H1 (cell line): ENCODE data around the gene LPP. TPM values are rescaled to one million over a fixed set of nuclear protein-coding genes. Genes with fewer than 3 reads are reported as not detected.

ENCODE experiments used
- CTCF ChIA-PET: fragments of 300-600 bp; sonication (Branson Sonifier 250); formaldehyde crosslinking; loops from one replicate; lab custom pipeline; 2021; ENCODE audit not compliant: partially characterized antibody; lab: Charles Lee
- POLR2A ChIA-PET: fragments of 300-600 bp; sonication (Branson Sonifier 250); formaldehyde crosslinking; loops from one replicate; lab custom pipeline; 2021; ENCODE audit warnings: inconsistent platforms; ENCODE audit not compliant: partially characterized antibody; lab: Charles Lee
- DNase-seq, 2 experiments: peaks; one replicate each; pipeline versions ENCODE4 v3.0.0 to v3.0.0-alpha.2; 2010 to 2022; ENCODE audit warnings: low spot score in 2 of 2, low read depth in 1 of 2, mixed read lengths in 1 of 2
- FAIRE-seq: peaks from 2 replicates; lab custom pipeline; 2011; peaks lifted over from hg19 to GRCh38; lab: Jason Lieb, UNC
- H2AFZ ChIP-seq: 2 replicates; pipeline ENCODE4 v1.8.1; 2012; ENCODE audit warnings: low read length, inconsistent platforms
- H2AK5ac ChIP-seq: 2 replicates; pipeline ENCODE4 v1.6.1; 2013; ENCODE audit warnings: low read depth, low read length
- H2BK120ac ChIP-seq: replicated peaks from 2 replicates; pipeline ENCODE3; 2013; ENCODE audit warnings: low read depth, low read length, inconsistent platforms
- H2BK12ac ChIP-seq: 2 replicates; pipeline ENCODE4 v1.6.1; 2013; ENCODE audit warnings: low read depth, low read length
- H2BK15ac ChIP-seq: 2 replicates; pipeline ENCODE4 v1.6.1; 2013; ENCODE audit warnings: low read length
- H2BK20ac ChIP-seq: 2 replicates; pipeline ENCODE4 v1.6.1; 2013; ENCODE audit warnings: low read length
- H2BK5ac ChIP-seq: 2 replicates; pipeline ENCODE4 v1.6.1; 2013; ENCODE audit warnings: low read depth, low read length
- H3K14ac ChIP-seq: 2 replicates; pipeline ENCODE4 v1.6.1; 2013; ENCODE audit warnings: inconsistent platforms; ENCODE audit not compliant: insufficient read length
- H3K18ac ChIP-seq: 2 replicates; pipeline ENCODE4 v1.6.1; 2013; ENCODE audit warnings: low read length; ENCODE audit errors: extremely low read depth
- H3K23ac ChIP-seq: 2 replicates; pipeline ENCODE4 v1.6.1; 2013; ENCODE audit warnings: inconsistent platforms; ENCODE audit not compliant: insufficient read length
- H3K23me2 ChIP-seq: 2 replicates; pipeline ENCODE4 v1.6.1; 2013; ENCODE audit warnings: low read depth, low read length
- H3K27ac ChIP-seq: 2 replicates; pipeline ENCODE4 v1.6.1; 2011; ENCODE audit warnings: low read depth, low read length, inconsistent platforms
- H3K27me3 ChIP-seq, 4 experiments: replicated peaks in 1 of 4; 1 replicate in 1 of 4; 2 replicates in 3 of 4; pipeline versions ENCODE4 v1.6.1 to v1.8.1; 2011 to 2013; ENCODE audit warnings: low read length in 3 of 4, mild to moderate bottlenecking in 3 of 4, inconsistent platforms in 2 of 4, mixed read lengths in 2 of 4, moderate library complexity in 1 of 4; ENCODE audit not compliant: control insufficient read depth in 3 of 4, insufficient read depth in 3 of 4; ENCODE audit errors: extremely low read depth in 1 of 4
- H3K36me3 ChIP-seq, 4 experiments: 2 replicates each; pipeline versions ENCODE4 v1.6.1 to v1.8.1; 2011 to 2013; ENCODE audit warnings: mild to moderate bottlenecking in 4 of 4, low read length in 3 of 4, moderate library complexity in 2 of 4, control low read depth in 1 of 4, inconsistent platforms in 1 of 4; ENCODE audit not compliant: insufficient read depth in 4 of 4, control insufficient read depth in 2 of 4
- H3K4ac ChIP-seq: replicated peaks from 2 replicates; pipeline ENCODE3; 2013; ENCODE audit warnings: low read length, low read depth, mixed read lengths, inconsistent platforms; ENCODE audit not compliant: insufficient read length
- H3K4me1 ChIP-seq, 4 experiments: replicated peaks in 1 of 4; 1 replicate in 1 of 4; 2 replicates in 3 of 4; pipeline versions ENCODE4 v1.6.1 to v1.8.1; 2011 to 2013; ENCODE audit warnings: low read length in 3 of 4, inconsistent platforms in 2 of 4, mixed read lengths in 1 of 4; ENCODE audit not compliant: insufficient read depth in 4 of 4, control insufficient read depth in 3 of 4
- H3K4me2 ChIP-seq, 2 experiments: 2 replicates each; pipeline versions ENCODE4 v1.6.1 to v1.8.1; 2011 to 2013; ENCODE audit warnings: low read depth in 2 of 2, low read length in 2 of 2, control low read depth in 1 of 2, inconsistent platforms in 1 of 2, mild to moderate bottlenecking in 1 of 2; ENCODE audit not compliant: insufficient read depth in 1 of 2
- H3K4me3 ChIP-seq, 4 experiments: fragments of 200-600, 300-600 bp in 1 of 4; sonication (generic), shearing (Covaris generic), sonication (Bioruptor Twin) in 1 of 4; 2 replicates each; pipeline versions ENCODE4 v1.5.1 to v1.8.1; 2011 to 2016; ENCODE audit warnings: low read length in 4 of 4, low read depth in 3 of 4, control low read depth in 2 of 4, inconsistent platforms in 2 of 4, mild to moderate bottlenecking in 2 of 4, mixed read lengths in 1 of 4, moderate library complexity in 1 of 4; ENCODE audit not compliant: insufficient read depth in 2 of 4; ENCODE audit errors: extremely low read depth in 1 of 4
- H3K56ac ChIP-seq: replicated peaks from 2 replicates; pipeline ENCODE3; 2013; ENCODE audit warnings: low read depth, mild to moderate bottlenecking, mixed read lengths, low read length, inconsistent platforms; ENCODE audit not compliant: insufficient read length
- H3K79me1 ChIP-seq: 2 replicates; pipeline ENCODE4 v1.6.1; 2013; ENCODE audit warnings: low read depth, low read length, control low read depth
- H3K79me2 ChIP-seq, 2 experiments: 2 replicates each; pipeline versions ENCODE4 v1.6.1 to v1.8.1; 2012 to 2013; ENCODE audit warnings: low read length in 2 of 2, mild to moderate bottlenecking in 2 of 2, inconsistent platforms in 1 of 2; ENCODE audit not compliant: insufficient read depth in 2 of 2, control insufficient read depth in 1 of 2
- H3K9ac ChIP-seq, 4 experiments: replicated peaks in 1 of 4; 1 replicate in 1 of 4; 2 replicates in 3 of 4; pipeline versions ENCODE4 v1.6.1 to v1.8.1; 2011 to 2013; ENCODE audit warnings: low read depth in 3 of 4, low read length in 3 of 4, control low read depth in 2 of 4, mild to moderate bottlenecking in 2 of 4, moderate library complexity in 2 of 4, inconsistent platforms in 1 of 4; ENCODE audit errors: extremely low read depth in 1 of 4
- H3K9me3 ChIP-seq, 2 experiments: 2 replicates each; pipeline versions ENCODE4 v1.6.1 to v1.8.1; 2012 to 2013; ENCODE audit warnings: mild to moderate bottlenecking in 2 of 2, moderate library complexity in 2 of 2, control low read depth in 1 of 2, inconsistent platforms in 1 of 2, low read depth in 1 of 2, low read length in 1 of 2, mixed read lengths in 1 of 2; ENCODE audit not compliant: insufficient read depth in 2 of 2
- H4K20me1 ChIP-seq, 2 experiments: replicated peaks in 1 of 2; 2 replicates each; pipeline versions ENCODE3 to v1.8.1; 2011 to 2013; ENCODE audit warnings: inconsistent platforms in 2 of 2, low read length in 2 of 2, mild to moderate bottlenecking in 1 of 2; ENCODE audit not compliant: insufficient read depth in 2 of 2, control insufficient read depth in 1 of 2
- H4K5ac ChIP-seq: 2 replicates; pipeline ENCODE4 v1.6.1; 2013; ENCODE audit warnings: low read length, low read depth, mixed read lengths, inconsistent platforms; ENCODE audit not compliant: insufficient read length
- H4K8ac ChIP-seq: 2 replicates; pipeline ENCODE4 v1.8.0; 2013; ENCODE audit warnings: mild to moderate bottlenecking, moderate library complexity, low read length, inconsistent platforms; ENCODE audit not compliant: insufficient read depth; ENCODE audit errors: extremely low read depth
- H4K91ac ChIP-seq: replicated peaks from 2 replicates; pipeline ENCODE3; 2013; ENCODE audit warnings: low read length, mixed read lengths, inconsistent platforms; ENCODE audit not compliant: insufficient read length
- BCL11A ChIP-seq, 2 experiments: IDR thresholded peaks; one replicate each; pipeline ENCODE4 v1.6.1; 2011; ENCODE audit warnings: low read depth in 2 of 2, low read length in 2 of 2, mild to moderate bottlenecking in 2 of 2
- CEBPB ChIP-seq: IDR thresholded peaks from 2 replicates; pipeline ENCODE4 v1.6.1; 2012; ENCODE audit warnings: low read depth, low read length
- CREB1 ChIP-seq: IDR thresholded peaks from 2 replicates; pipeline ENCODE4 v1.6.1; 2012; ENCODE audit warnings: inconsistent platforms
- GTF2F1 ChIP-seq: IDR thresholded peaks from 2 replicates; pipeline ENCODE4 v1.6.1; 2012; ENCODE audit warnings: low read depth, low read length, improper control_type of control experiment, borderline replicate concordance
- JUND ChIP-seq: IDR thresholded peaks from 2 replicates; pipeline ENCODE4 v1.6.1; 2011; ENCODE audit warnings: mild to moderate bottlenecking, improper control_type of control experiment, low read length
- NANOG ChIP-seq: IDR thresholded peaks from 2 replicates; pipeline ENCODE4 v1.6.1; 2011; ENCODE audit warnings: low read length, low read depth, mild to moderate bottlenecking, inconsistent platforms; ENCODE audit not compliant: insufficient read depth, poor library complexity, severe bottlenecking
- NRF1 ChIP-seq: IDR thresholded peaks from 2 replicates; pipeline ENCODE4 v1.6.1; 2011; ENCODE audit warnings: mild to moderate bottlenecking, low read depth, low read length, improper control_type of control experiment
- POU5F1 ChIP-seq: IDR thresholded peaks from 2 replicates; pipeline ENCODE4 v1.6.1; 2011; ENCODE audit warnings: low read depth, mild to moderate bottlenecking, low read length, moderate library complexity
- SAP30 ChIP-seq: fragments of 300-600 bp; sonication (generic); IDR thresholded peaks from 2 replicates; pipeline ENCODE4 v1.7.1; 2012; ENCODE audit warnings: low read length, moderate library complexity, mild to moderate bottlenecking, inconsistent platforms; ENCODE audit not compliant: insufficient read depth, insufficient replicate concordance
- SIN3A ChIP-seq, 2 experiments: IDR thresholded peaks in 1 of 2; conservative IDR thresholded peaks in 1 of 2; 2 replicates each; pipeline ENCODE4 v1.6.1; 2011 to 2012; ENCODE audit warnings: low read length in 2 of 2, improper control_type of control experiment in 1 of 2, low read depth in 1 of 2, mild to moderate bottlenecking in 1 of 2
- SIRT6 ChIP-seq: IDR thresholded peaks from one replicate; pipeline ENCODE4 v1.7.1; 2012; ENCODE audit warnings: low read length, inconsistent platforms
- SP1 ChIP-seq: IDR thresholded peaks from 2 replicates; pipeline ENCODE4 v1.6.1; 2011; ENCODE audit warnings: low read depth, low read length
- TAF1 ChIP-seq: IDR thresholded peaks from 2 replicates; pipeline ENCODE4 v1.6.1; 2011; ENCODE audit warnings: mild to moderate bottlenecking, low read depth, low read length
- TAF7 ChIP-seq: optimal IDR thresholded peaks from 2 replicates; pipeline ENCODE3; 2011; ENCODE audit warnings: low read depth, mild to moderate bottlenecking, inconsistent platforms, low read length, moderate library complexity, borderline replicate concordance
- TBP ChIP-seq: IDR thresholded peaks from 2 replicates; pipeline ENCODE4 v1.6.1; 2011; ENCODE audit warnings: low read depth, low read length, improper control_type of control experiment
- WGBS, 2 experiments: shearing (Covaris generic) in 1 of 2; methylation state at CpG; one replicate each; pipeline versions ENCODE4 v1.1.6 to v1.1.7; 2013 to 2015; ENCODE audit warnings: low lambda C conversion rate in 2 of 2, mixed read lengths in 2 of 2, inconsistent platforms in 1 of 2, low coverage in 1 of 2, missing lambda C conversion rate in 1 of 2; ENCODE audit not compliant: insufficient replicate concordance in 2 of 2, insufficient coverage in 1 of 2, insufficient read length in 1 of 2; ENCODE audit errors: extremely low coverage in 1 of 2, missing lambda C conversion rate in 1 of 2; 5-methylcytosine and 5-hydroxymethylcytosine counted together
- polyA plus RNA-seq, 7 experiments: library from polyadenylated mRNA; depleted of rRNA in 3 of 7; stranded (reverse) in 5 of 7; unstranded in 2 of 7; fragments of >200 nt in 5 of 7; fragments of 200-250 nt in 2 of 7; gene quantifications; 1 replicate in 5 of 7; 2 replicates in 1 of 7; 4 replicates in 1 of 7; pipeline versions ENCODE4 v1.2.1 to v1.2.3, GENCODE V29; 2011 to 2013; ENCODE audit warnings: missing spikeins in 2 of 7, mixed read lengths in 2 of 7
- total RNA-seq: library from RNA; stranded (reverse); fragmentation: NEBNext Ultra II Directional; extraction: Animal tissue kit (Norgen Biotek cat#: 25700); gene quantifications from 2 replicates; pipeline ENCODE4 v1.2.1, GENCODE V29; 2021

Gene LPP
- total and polyA plus RNA-seq, 2 of the 8 experiments (the other 6 are each of a cell fraction or from before 2014, with no cell fraction given), result 10.0 to 53.3 TPM

DNA sequence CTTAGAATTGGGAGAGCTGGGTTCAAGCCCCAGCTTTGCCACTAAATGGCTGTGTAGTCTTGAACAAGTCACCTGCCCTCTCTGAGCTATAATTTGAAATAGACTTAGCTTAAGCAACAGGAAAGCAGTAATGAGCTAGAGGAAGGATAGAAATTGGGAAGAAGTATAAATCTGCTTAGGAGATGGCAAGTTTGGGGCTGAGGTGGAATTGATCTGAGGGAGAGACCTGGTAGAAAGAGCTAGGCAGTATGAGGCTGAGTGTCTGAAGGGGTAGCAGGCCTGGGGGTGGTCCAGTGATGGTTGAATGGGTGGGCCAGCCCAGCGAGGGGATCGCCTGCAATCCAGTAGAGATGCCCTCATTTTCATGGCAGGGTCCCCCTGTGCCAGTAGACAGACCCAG lies 22.9 kb downstream of the LPP start:
- ChIA-PET CTCF (interaction anchor here (1.0 to 1.8 kb wide), 5 partner anchors 9 to 437 kb away, joined by 3 to 5 read pairs (median 3); no protein-coding TSS in a partner anchor), POLR2A (interaction anchor here (2.3 kb wide), 1 partner anchor 23 kb away, joined by 14 read pairs; the partner anchor contains the start of gene LPP)
- Histone ChIP-seq H2BK120ac (no peak overlapping the region), H3K27me3 (no peaks in the 10 kb centered on the region), H3K23me2 (no peaks in the 10 kb centered on the region), H3K79me2 (peaks cover 0 to 33% of the 10 kb centered on the region in 2 experiments; a peak in 3 of 4 replicates), H3K4ac (no peak overlapping the region), H3K36me3 (no peaks in the 10 kb centered on the region), H3K4me1 (peaks cover 0 to 7% (median 2%) of the 10 kb centered on the region in 4 experiments; a peak in 3 of 7 replicates), H3K23ac (no peak overlapping the region), H2AFZ (no peak overlapping the region), H2BK20ac (no peak overlapping the region), H3K79me1 (peaks cover 4% of the 10 kb centered on the region; the same call in 1 of the 2 replicates), H4K20me1 (peaks cover 0 to 2% of the 10 kb centered on the region in 2 experiments), H3K14ac (no peak overlapping the region), H3K4me2 (no peak overlapping the region), H3K4me3 (no peak overlapping the region), H3K18ac (no peak overlapping the region), H3K27ac (no peak overlapping the region), H4K8ac (no peak overlapping the region), H4K91ac (no peak overlapping the region), H2BK12ac (no peak overlapping the region), H4K5ac (no peak overlapping the region), H3K56ac (no peak overlapping the region), H2AK5ac (no peak overlapping the region), H3K9me3 (no peaks in the 10 kb centered on the region), H3K9ac (no peak overlapping the region), H2BK15ac (no peak overlapping the region), H2BK5ac (no peak overlapping the region)
- 90% methylated on average over 2 of the region's 2 CpGs; no CpG with 5 or more reads in 1 of the 2 experiments for WGBS, 2 experiments
- FAIRE-seq (no peak), DNase-seq (no peak)
- TF ChIP-seq SP1 (no peak), BCL11A (IDR thresholded peaks at IDR 0.05; ENCODE audit: low read depth in 2 of 2, low read length in 2 of 2) (no peak), JUND (no peak), TAF1 (no peak), GTF2F1 (no peak), CREB1 (no peak), TAF7 (no peak), SIRT6 (no peak), NANOG (no peak), SIN3A (conservative IDR thresholded peaks at IDR 0.05 in 1 of 2, IDR thresholded peaks at IDR 0.05 in 1 of 2; ENCODE audit: low read depth in 1 of 2, low read length in 2 of 2) (no peak), NRF1 (no peak), POU5F1 (no peak), CEBPB (no peak), SAP30 (no peak), TBP (no peak)
